Body of pancreas (tissue), 4 donors: Measurements from ENCODE around the gene ASF1B.

ENCODE experiments used
- POLR2A ChIP-seq, 3 donors: fragments of 450-650 bp; IDR thresholded peaks; one replicate each; pipeline ENCODE4 v1.6.1; 2016; ENCODE audit warnings: antibody characterized with exemption in 3 of 3, mild to moderate bottlenecking in 2 of 3
- TF ChIP-seq, protein P1 (sequence below), 7 experiments: fragments of 450-650 bp in 4 of 7; fragments of 200-600 bp in 3 of 7; sonication (generic) in 3 of 7; IDR thresholded peaks; one replicate each; pipeline ENCODE4 v1.5.1; 2016 to 2019; ENCODE audit warnings: antibody characterized with exemption in 7 of 7

- TF ChIP-seq, protein P1, sequence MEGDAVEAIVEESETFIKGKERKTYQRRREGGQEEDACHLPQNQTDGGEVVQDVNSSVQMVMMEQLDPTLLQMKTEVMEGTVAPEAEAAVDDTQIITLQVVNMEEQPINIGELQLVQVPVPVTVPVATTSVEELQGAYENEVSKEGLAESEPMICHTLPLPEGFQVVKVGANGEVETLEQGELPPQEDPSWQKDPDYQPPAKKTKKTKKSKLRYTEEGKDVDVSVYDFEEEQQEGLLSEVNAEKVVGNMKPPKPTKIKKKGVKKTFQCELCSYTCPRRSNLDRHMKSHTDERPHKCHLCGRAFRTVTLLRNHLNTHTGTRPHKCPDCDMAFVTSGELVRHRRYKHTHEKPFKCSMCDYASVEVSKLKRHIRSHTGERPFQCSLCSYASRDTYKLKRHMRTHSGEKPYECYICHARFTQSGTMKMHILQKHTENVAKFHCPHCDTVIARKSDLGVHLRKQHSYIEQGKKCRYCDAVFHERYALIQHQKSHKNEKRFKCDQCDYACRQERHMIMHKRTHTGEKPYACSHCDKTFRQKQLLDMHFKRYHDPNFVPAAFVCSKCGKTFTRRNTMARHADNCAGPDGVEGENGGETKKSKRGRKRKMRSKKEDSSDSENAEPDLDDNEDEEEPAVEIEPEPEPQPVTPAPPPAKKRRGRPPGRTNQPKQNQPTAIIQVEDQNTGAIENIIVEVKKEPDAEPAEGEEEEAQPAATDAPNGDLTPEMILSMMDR (IDR thresholded peaks at IDR 0.05), result no peak
- no peak for TF ChIP-seq POLR2A (IDR thresholded peaks at IDR 0.05)
These were observed 45.5 kb upstream of the ASF1B start for GRCh38 chr19:14181906-14182305.
